Activated CD4-positive, alpha-beta T cell treated with anti-CD3 and anti-CD28 coated beads for 36 hours (primary cell): ENCODE data around the gene GRIK1. TPM values are rescaled to one million over a fixed set of nuclear protein-coding genes. Genes with fewer than 3 reads are reported as not detected.

Experiments
- ATAC-seq: fragments of 200-7000 bp; cut with Tn5 transposase; one replicate; pipeline ENCODE4 v1.10.0; 2021; ENCODE audit warnings: mild to moderate bottlenecking, moderate library complexity
- CTCF ChIA-PET: fragments of 350-600 bp; sonication (Branson Sonifier 250); formaldehyde crosslinking; loops from one replicate; lab custom pipeline; 2021; ENCODE audit warnings: antibody characterized with exemption; lab: Charles Lee
- POLR2A ChIA-PET: fragments of 350-600 bp; sonication (Branson Sonifier 250); formaldehyde crosslinking; loops from one replicate; lab custom pipeline; 2021; ENCODE audit warnings: antibody characterized with exemption, inconsistent platforms; lab: Charles Lee
- DNase-seq: peaks from one replicate; pipeline ENCODE4 v3.0.0-alpha.2; 2020
- H3K27ac Mint-ChIP-seq: one replicate; pipeline ENCODE4 v1.8.0; 2021; ENCODE audit warnings: mixed read lengths
- H3K27me3 Mint-ChIP-seq: one replicate; pipeline ENCODE4 v1.8.0; 2021; ENCODE audit warnings: mixed read lengths
- H3K36me3 Mint-ChIP-seq: one replicate; pipeline ENCODE4 v1.8.0; 2021; ENCODE audit warnings: low read depth, mixed read lengths
- H3K4me1 Mint-ChIP-seq: one replicate; pipeline ENCODE4 v1.8.0; 2021; ENCODE audit warnings: mixed read lengths
- H3K4me3 Mint-ChIP-seq: one replicate; pipeline ENCODE4 v1.8.0; 2021; ENCODE audit warnings: mild to moderate bottlenecking, moderate library complexity, mixed read lengths
- H3K9me3 Mint-ChIP-seq: one replicate; pipeline ENCODE4 v1.8.0; 2021; ENCODE audit warnings: low read depth, mixed read lengths
- intact Hi-C, 2 experiments: fragments of 100-400 bp; cut with DNase I in 1 of 2; cut with micrococcal nuclease in 1 of 2; formaldehyde crosslinking; loops; one replicate each; pipeline versions ENCODE4 v1.14.2 to v1.15.1; 2022 to 2024; cut with DNase I, micrococcal nuclease
- total RNA-seq, 2 experiments: library from RNA; stranded (reverse); gene quantifications; one replicate each; pipeline ENCODE4 v1.2.3, GENCODE V29; 2021

GRIK1 gene
- total RNA-seq, 2 experiments from 2014 or later = not detected

DNA sequence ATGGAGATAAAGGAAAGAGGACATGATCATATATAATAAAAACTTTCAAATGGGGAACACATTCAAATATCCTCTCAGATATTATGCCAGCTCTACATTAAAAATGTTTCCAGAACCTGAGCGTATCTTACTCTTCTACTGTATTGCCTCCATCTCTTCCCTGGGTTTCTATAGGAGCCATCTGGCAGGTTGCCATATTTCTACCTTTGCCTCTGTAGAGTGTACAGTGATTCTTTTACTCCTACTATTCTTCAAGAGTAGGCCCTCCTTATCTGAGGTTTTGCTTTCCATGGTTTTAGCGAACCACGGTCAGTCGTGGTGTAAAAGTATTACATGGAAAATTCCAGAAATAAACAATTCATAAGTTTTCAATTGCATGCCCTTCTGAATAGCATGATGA lies 259.5 kb downstream of the GRIK1 start:
- ATAC-seq (no peak), DNase-seq (no peak)
- ChIA-PET POLR2A (no interaction called here), CTCF (no interaction called here)
- Mint-ChIP-seq H3K9me3 (no peaks in the 10 kb centered on the region), H3K36me3 (no peaks in the 10 kb centered on the region), H3K4me3 (no peak overlapping the region), H3K4me1 (no peaks in the 10 kb centered on the region), H3K27ac (no peak overlapping the region), H3K27me3 (no peaks in the 10 kb centered on the region)
- intact Hi-C loops = no loop called here

DNA sequence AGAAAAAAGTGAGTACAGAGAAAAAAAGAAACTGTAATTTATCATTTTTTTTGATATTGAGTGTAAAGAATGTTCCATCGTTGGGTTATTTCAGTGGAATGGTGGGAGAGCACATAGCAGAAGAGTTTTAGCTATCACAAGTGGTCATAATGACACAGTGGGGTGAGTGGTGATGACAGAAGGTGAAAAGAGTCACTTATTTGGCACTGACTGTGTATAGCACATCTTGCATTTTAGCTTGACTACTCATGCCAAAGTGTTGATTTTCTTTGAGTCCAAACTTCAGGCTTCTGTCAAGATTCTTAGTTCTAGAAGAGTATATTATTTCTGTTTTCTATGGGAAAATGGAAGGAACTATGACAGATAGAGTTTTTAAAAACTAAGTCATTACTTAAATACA lies 261.2 kb downstream of the GRIK1 start:
- H3K4me3 Mint-ChIP-seq = no peak overlapping the region
- H3K36me3 Mint-ChIP-seq = no peaks in the 10 kb centered on the region
- ATAC-seq (no peak), DNase-seq (no peak)
- POLR2A ChIA-PET = no interaction called here
- H3K9me3 Mint-ChIP-seq = no peaks in the 10 kb centered on the region
- no peaks in the 10 kb centered on the region for H3K27me3 Mint-ChIP-seq
- CTCF ChIA-PET = interaction anchor here (0.6 kb wide), 1 partner anchor 245 kb away, joined by 3 read pairs; no protein-coding TSS in a partner anchor
- no peaks in the 10 kb centered on the region for H3K4me1 Mint-ChIP-seq
- intact Hi-C loops = no loop called here
- no peak overlapping the region for H3K27ac Mint-ChIP-seq

DNA sequence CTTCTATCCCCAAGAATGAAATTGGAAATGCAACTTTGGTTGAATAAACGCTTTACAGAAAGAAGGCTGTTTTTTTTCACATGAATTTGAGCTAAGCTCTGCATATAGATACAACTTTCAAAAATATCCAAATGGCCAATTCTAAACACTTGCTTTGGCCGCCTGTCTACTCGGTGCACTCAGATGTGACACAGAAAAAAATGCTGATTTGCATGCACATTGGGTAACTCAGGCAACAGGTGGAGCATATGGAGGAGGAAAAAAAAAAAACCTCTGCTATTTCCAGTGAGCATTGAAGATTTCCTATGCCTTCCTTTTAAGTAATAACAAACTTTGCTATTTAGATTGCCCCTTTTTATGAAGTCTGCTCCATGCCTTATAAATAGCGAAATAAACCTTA lies 262.5 kb downstream of the GRIK1 start:
- no peak for ATAC-seq
- H3K4me3 Mint-ChIP-seq = no peak overlapping the region
- no peaks in the 10 kb centered on the region for H3K36me3 Mint-ChIP-seq
- H3K9me3 Mint-ChIP-seq = no peaks in the 10 kb centered on the region
- no peaks in the 10 kb centered on the region for H3K4me1 Mint-ChIP-seq
- ChIA-PET CTCF (no interaction called here), POLR2A (no interaction called here)
- intact Hi-C loops = no loop called here
- no peak overlapping the region for H3K27ac Mint-ChIP-seq
- no peak for DNase-seq
- H3K27me3 Mint-ChIP-seq = peaks cover 3% of the 10 kb centered on the region

DNA sequence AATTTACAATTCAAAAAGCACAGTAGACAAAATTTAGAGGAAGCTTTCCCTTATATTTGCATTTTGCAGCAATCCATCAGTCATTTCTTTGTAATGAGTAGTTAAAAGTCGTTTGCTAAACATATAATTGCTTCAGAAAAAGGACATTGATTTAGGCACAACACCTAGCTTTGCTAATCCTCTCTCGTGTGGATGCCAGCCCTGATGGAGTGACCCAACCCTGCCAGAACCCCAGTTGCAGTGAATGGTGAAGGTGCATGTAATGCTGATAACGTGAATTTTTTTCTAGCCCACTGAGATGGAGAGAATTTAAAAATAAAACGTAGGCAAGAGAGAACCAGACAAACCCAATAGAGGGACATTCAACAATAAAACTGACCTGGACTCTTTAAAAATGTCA lies 263.4 kb downstream of the GRIK1 start:
- Mint-ChIP-seq H3K4me3 (no peak overlapping the region), H3K36me3 (no peaks in the 10 kb centered on the region), H3K27me3 (peaks cover 3% of the 10 kb centered on the region), H3K9me3 (no peaks in the 10 kb centered on the region), H3K4me1 (no peaks in the 10 kb centered on the region), H3K27ac (no peak overlapping the region)
- ChIA-PET POLR2A (no interaction called here), CTCF (interaction anchor here (1.0 kb wide), 1 partner anchor 14 kb away, joined by 3 read pairs; no protein-coding TSS in a partner anchor)
- no peak for DNase-seq
- no peak for ATAC-seq
- intact Hi-C loops = no loop called here

DNA sequence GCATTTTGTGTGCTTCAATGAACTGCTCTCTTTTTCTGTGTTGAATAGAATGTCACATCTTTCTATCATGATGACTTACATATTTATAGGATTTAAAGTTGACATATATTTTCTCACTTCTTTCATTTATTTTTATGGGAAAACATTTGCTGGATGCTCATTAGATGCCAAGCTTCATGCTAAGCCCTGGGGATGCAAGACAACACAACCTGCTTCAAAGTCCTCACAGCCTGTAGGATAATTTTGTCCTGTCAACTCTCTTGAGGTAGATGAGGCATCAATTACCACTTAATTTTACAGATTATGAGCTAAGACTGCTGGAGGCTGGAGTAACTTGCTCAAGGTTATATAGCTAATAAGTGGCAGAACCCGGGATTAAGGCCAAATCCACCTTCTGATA lies 264.3 kb downstream of the GRIK1 start:
- Mint-ChIP-seq H3K27me3 (peaks cover 3% of the 10 kb centered on the region), H3K36me3 (no peaks in the 10 kb centered on the region), H3K9me3 (no peaks in the 10 kb centered on the region), H3K4me3 (no peak overlapping the region), H3K4me1 (no peaks in the 10 kb centered on the region), H3K27ac (no peak overlapping the region)
- ChIA-PET CTCF (interaction anchor here (1.0 kb wide), 1 partner anchor 13 kb away, joined by 3 read pairs; no protein-coding TSS in a partner anchor), POLR2A (no interaction called here)
- ATAC-seq (no peak), DNase-seq (no peak)
- intact Hi-C loops = no loop called here

DNA sequence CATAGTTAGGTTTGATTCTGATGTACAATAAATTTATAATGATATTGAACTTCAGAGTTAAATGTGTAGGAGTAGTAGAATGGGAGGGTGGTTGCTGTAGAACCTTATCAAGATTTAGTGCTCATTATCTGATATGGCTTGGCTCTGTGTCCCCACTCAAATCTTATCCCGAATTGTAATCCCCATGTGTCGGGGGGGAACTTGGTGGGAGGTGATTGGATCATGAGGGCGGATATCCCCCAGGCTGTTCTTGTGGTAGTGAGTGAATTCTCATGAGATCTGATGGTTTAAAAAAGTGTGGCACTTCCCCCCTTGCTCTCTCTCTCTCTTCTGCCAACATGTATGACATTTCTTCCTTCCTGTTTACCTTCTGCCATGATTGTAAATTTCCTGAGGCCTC lies 265.5 kb downstream of the GRIK1 start:
- ChIA-PET CTCF (no interaction called here), POLR2A (no interaction called here)
- intact Hi-C loops = no loop called here
- ATAC-seq (no peak), DNase-seq (no peak)
- Mint-ChIP-seq H3K36me3 (no peaks in the 10 kb centered on the region), H3K27ac (no peak overlapping the region), H3K9me3 (no peaks in the 10 kb centered on the region), H3K4me1 (no peaks in the 10 kb centered on the region), H3K27me3 (peaks cover 3% of the 10 kb centered on the region), H3K4me3 (no peak overlapping the region)

DNA sequence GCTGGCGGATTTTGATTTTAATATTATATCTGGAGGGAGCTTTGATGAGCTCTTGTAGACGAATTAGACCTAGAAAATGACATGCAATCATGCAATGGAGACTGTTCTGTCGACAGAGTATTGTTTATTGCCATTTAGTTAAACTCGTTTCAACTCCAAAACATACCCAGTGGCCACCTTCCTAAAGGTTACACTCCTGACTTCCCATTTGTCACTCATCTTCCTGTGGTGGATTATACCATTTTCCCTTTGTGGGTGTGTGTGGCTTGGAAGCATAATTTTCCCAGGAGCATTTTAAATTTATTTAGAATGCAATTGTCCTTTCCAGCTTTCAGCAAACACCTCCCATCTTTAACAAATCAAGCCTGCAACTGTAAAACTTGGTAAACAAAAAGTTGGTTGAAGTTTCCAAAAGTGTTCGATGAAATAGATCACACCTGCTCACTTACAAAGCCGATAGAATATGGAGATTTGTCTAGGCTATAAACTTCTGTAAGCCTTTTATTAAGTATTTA lies 266.6 kb downstream of the GRIK1 start:
- H3K36me3 Mint-ChIP-seq = no peaks in the 10 kb centered on the region
- H3K4me3 Mint-ChIP-seq = no peak overlapping the region
- peaks cover 6% of the 10 kb centered on the region for H3K27me3 Mint-ChIP-seq
- intact Hi-C loops = no loop called here
- H3K4me1 Mint-ChIP-seq = no peaks in the 10 kb centered on the region
- no peaks in the 10 kb centered on the region for H3K9me3 Mint-ChIP-seq
- no peak for ATAC-seq
- no peak overlapping the region for H3K27ac Mint-ChIP-seq
- no peak for DNase-seq
- CTCF ChIA-PET = interaction anchor here (0.9 kb wide), 1 partner anchor 72 kb away, joined by 3 read pairs; no protein-coding TSS in a partner anchor
- POLR2A ChIA-PET = interaction anchor here (0.7 kb wide), 1 partner anchor 166 kb away, joined by 3 read pairs; no protein-coding TSS in a partner anchor

DNA sequence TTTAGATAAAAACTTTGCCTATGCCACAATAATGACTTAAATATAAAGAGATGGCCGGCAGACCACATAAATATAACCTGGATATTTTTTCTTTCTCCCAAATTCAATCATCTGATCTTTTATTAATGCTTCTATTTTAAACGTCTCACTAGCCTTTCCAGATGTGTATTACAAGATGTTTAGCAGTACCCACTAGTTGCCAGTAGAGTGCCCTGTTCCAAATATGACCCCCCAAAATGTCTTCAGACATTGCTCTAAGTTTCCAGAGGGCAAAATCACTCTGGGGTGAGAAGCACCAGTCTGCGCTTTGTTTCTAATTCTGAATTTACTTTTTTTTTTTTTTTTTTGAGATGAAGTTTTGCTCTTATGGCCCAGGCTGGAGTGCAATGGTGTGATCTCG lies 268.1 kb downstream of the GRIK1 start:
- ChIA-PET POLR2A (no interaction called here), CTCF (interaction anchor here (0.6 kb wide), 1 partner anchor 1777 kb away, joined by 3 read pairs; no protein-coding TSS in a partner anchor)
- no peak for DNase-seq
- H3K4me1 Mint-ChIP-seq = no peaks in the 10 kb centered on the region
- H3K4me3 Mint-ChIP-seq = no peak overlapping the region
- no peak overlapping the region for H3K27ac Mint-ChIP-seq
- H3K36me3 Mint-ChIP-seq = no peaks in the 10 kb centered on the region
- intact Hi-C loops = no loop called here
- H3K9me3 Mint-ChIP-seq = no peaks in the 10 kb centered on the region
- no peak for ATAC-seq
- peaks cover 9% of the 10 kb centered on the region for H3K27me3 Mint-ChIP-seq

DNA sequence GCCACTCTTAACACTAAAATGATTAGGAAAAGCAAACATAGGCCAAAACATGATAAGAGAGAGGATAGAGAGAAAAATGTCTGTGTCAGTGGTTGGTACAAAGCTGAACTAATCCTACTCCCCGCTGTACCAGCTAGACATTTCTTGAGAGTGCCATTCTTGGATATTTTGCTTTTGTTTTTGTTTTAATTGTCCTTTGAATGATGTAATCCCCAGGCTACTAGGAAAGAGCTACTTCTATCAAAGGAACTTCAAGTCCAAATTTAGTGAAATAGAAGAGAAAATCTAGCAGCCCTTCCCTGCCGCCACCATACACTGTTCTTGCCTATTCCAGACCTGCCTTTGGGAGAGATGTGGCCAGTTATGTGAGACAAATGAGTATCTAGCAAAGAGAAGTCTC lies 269.6 kb downstream of the GRIK1 start:
- Mint-ChIP-seq H3K4me1 (no peaks in the 10 kb centered on the region), H3K9me3 (no peaks in the 10 kb centered on the region), H3K36me3 (no peaks in the 10 kb centered on the region), H3K27ac (no peak overlapping the region), H3K27me3 (peaks cover 9% of the 10 kb centered on the region), H3K4me3 (no peak overlapping the region)
- ChIA-PET POLR2A (no interaction called here), CTCF (interaction anchor here (0.7 kb wide), 1 partner anchor 27 kb away, joined by 3 read pairs; no protein-coding TSS in a partner anchor)
- DNase-seq = no peak
- ATAC-seq = no peak
- intact Hi-C loops = no loop called here

DNA sequence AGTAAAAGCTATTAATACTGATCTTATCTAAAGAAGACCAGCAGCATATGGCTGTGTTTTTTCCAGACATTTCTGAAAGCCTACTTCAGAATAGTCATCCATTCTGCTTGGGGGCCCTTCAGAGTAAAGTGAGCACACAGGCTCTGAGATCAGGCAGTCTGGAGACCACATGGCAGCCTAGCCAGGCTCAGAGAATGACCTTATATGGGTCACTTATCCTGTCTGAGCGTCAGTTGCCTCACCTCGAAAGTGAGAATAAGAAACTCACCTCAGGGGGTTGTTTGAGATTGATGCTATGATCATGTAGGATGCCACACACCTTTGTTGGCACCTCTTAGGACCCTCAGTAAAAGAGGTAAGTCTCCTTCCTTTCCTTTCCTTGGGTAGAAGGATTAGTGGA lies 270.4 kb downstream of the GRIK1 start:
- intact Hi-C loops = no loop called here
- ChIA-PET POLR2A (no interaction called here), CTCF (interaction anchor here (0.7 kb wide), 1 partner anchor 13 kb away, joined by 4 read pairs; no protein-coding TSS in a partner anchor)
- Mint-ChIP-seq H3K4me1 (no peaks in the 10 kb centered on the region), H3K9me3 (no peaks in the 10 kb centered on the region), H3K4me3 (no peak overlapping the region), H3K27me3 (peaks cover 9% of the 10 kb centered on the region), H3K36me3 (no peaks in the 10 kb centered on the region), H3K27ac (no peak overlapping the region)
- DNase-seq (no peak), ATAC-seq (no peak)

DNA sequence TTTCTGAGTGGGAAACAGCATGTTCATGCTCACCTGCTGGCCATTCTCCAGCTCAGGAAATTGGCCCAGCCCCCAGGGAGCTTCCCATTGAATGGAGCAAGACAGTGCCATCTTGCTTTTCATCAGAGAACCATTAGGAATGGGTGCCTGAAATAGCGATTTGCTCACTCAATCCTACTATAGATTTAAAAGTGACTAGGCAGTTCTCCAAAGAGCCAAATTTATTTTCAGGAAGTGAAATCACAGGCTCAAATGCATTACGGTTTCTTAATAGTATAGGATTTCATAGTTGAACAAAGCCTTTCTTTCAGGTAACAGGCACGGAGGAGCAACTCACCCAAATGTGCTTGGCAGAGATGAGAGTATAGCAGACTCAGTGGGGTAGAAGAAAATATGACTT lies 272.1 kb downstream of the GRIK1 start:
- DNase-seq (no peak), ATAC-seq (no peak)
- no peaks in the 10 kb centered on the region for H3K36me3 Mint-ChIP-seq
- intact Hi-C loops = no loop called here
- ChIA-PET CTCF (interaction anchor here (0.8 kb wide), 1 partner anchor 8 kb away, joined by 3 read pairs; no protein-coding TSS in a partner anchor), POLR2A (no interaction called here)
- H3K4me1 Mint-ChIP-seq = no peaks in the 10 kb centered on the region
- no peak overlapping the region for H3K27ac Mint-ChIP-seq
- H3K27me3 Mint-ChIP-seq = peaks cover 14% of the 10 kb centered on the region
- H3K9me3 Mint-ChIP-seq = no peaks in the 10 kb centered on the region
- no peak overlapping the region for H3K4me3 Mint-ChIP-seq

DNA sequence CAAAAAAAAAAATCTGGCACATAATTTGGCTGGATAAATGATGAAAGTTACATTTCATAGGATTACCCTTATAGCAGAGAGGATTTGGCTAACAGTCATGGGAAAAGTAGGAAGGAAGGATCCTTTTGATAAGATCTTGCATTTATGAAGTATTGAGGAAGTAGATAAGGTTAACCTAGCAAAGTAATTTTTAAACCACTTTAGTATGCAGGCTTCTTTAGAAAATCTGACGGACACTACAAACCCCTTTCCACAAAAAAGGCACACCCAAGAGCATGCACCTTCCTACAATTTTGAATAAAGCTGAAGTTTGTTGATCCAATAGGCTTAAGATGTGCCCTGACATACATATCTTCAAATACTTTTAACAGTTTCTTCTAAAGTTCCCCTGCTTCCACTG lies 275.2 kb downstream of the GRIK1 start:
- no peak for DNase-seq
- no peak for ATAC-seq
- peaks cover 3% of the 10 kb centered on the region for H3K36me3 Mint-ChIP-seq
- peaks cover 3% of the 10 kb centered on the region for H3K4me1 Mint-ChIP-seq
- peaks cover 18% of the 10 kb centered on the region for H3K27me3 Mint-ChIP-seq
- ChIA-PET CTCF (no interaction called here), POLR2A (no interaction called here)
- peaks cover 2% of the 10 kb centered on the region for H3K9me3 Mint-ChIP-seq
- no peak overlapping the region for H3K27ac Mint-ChIP-seq
- no peak overlapping the region for H3K4me3 Mint-ChIP-seq
- intact Hi-C loops = no loop called here
